Measurements from ENCODE around the gene FANK1. TPM values are rescaled to one million over a fixed set of nuclear protein-coding genes. Genes with fewer than 3 reads are reported as not detected.

Gene FANK1
- total RNA-seq, 6 donors from 2014 or later = 2.1 to 42.9 (median 16.6) TPM

DNA sequence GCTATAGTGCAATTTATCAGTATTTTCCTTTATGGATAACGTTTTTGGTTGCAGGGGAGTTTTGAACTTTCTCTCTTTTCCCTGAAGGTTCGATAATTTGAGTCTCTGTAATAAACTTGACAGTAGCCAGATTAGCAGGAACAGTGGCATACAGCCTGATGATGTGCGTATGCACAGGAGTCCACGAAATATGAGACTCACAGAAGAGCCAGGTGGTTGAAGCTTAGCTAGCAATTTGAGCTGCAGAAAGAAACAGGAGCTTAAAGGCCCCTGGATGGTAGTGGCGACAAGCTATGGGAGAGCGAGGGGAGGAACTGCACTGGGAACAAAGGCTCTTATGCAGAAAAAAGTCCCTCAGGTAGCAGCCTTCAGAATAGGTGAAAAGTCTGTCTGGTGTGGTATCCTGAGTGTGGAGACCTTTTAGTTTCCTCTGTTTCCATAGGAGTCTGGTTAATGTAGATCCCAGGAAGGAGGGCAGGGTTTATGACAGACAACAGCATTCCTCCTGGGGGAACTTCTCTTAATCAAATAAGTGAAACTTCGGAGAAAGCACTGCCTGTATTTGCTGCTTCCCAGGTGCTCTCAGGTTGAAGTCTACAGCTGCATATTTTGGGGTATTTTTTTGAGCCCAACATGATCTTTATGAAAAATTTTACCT lies 32.7 kb downstream of the FANK1 start:
- H3K27me3 ChIP-seq = no peaks in the 10 kb centered on the region
- no peak overlapping the region for H3K4me3 ChIP-seq
- DNase-seq (no peak), ATAC-seq (ENCODE audit: low FRiP score in 2 of 2) (no peak)
- no peaks in the 10 kb centered on the region for H3K36me3 ChIP-seq
- TF ChIP-seq, protein P1, sequence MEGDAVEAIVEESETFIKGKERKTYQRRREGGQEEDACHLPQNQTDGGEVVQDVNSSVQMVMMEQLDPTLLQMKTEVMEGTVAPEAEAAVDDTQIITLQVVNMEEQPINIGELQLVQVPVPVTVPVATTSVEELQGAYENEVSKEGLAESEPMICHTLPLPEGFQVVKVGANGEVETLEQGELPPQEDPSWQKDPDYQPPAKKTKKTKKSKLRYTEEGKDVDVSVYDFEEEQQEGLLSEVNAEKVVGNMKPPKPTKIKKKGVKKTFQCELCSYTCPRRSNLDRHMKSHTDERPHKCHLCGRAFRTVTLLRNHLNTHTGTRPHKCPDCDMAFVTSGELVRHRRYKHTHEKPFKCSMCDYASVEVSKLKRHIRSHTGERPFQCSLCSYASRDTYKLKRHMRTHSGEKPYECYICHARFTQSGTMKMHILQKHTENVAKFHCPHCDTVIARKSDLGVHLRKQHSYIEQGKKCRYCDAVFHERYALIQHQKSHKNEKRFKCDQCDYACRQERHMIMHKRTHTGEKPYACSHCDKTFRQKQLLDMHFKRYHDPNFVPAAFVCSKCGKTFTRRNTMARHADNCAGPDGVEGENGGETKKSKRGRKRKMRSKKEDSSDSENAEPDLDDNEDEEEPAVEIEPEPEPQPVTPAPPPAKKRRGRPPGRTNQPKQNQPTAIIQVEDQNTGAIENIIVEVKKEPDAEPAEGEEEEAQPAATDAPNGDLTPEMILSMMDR (IDR thresholded peaks at IDR 0.05) = no peak
- TF ChIP-seq POLR2AphosphoS5 (IDR thresholded peaks at IDR 0.05) = no peak
- TF ChIP-seq POLR2A (IDR thresholded peaks at IDR 0.05) = no peak
- TF ChIP-seq EP300 (IDR thresholded peaks at IDR 0.05) = no peak
- 83 to 92% methylated on average over 7 of the region's 7 CpGs for WGBS, 2 donors
- H3K9me3 ChIP-seq = no peaks in the 10 kb centered on the region
- no peaks in the 10 kb centered on the region for H3K4me1 ChIP-seq
- no peak overlapping the region for H3K27ac ChIP-seq

DNA sequence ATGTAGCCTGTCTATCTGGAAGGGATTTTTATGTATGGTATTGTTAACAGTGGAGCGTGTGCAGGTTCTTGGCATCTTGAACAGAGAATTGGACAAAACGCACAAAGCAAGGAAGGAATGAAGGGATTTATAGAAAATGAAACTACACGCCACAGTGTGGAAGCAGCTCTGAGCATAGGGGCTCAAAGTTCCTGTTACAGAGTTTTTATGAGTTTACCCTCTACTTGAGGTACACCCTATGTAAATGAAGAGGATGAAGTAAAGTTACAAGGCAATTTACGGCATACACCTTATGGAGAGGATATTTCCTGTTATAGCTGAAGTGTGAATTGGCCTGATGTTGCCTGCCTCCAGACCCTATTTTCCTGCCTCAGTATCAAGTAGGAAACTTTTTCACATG lies 33.3 kb downstream of the FANK1 start:
- ATAC-seq (ENCODE audit: low FRiP score in 2 of 2) (no peak), DNase-seq (no peak)
- Histone ChIP-seq H3K4me3 (no peak overlapping the region), H3K27me3 (no peaks in the 10 kb centered on the region), H3K36me3 (no peaks in the 10 kb centered on the region), H3K9me3 (no peaks in the 10 kb centered on the region), H3K4me1 (no peaks in the 10 kb centered on the region), H3K27ac (no peak overlapping the region)
- WGBS, 2 donors = 84 to 86% methylated on average over 4 of the region's 4 CpGs
- TF ChIP-seq POLR2AphosphoS5 (IDR thresholded peaks at IDR 0.05) = no peak
- TF ChIP-seq POLR2A (IDR thresholded peaks at IDR 0.05) = no peak
- TF ChIP-seq EP300 (IDR thresholded peaks at IDR 0.05) = no peak
- TF ChIP-seq, protein P1 (IDR thresholded peaks at IDR 0.05) = no peak

DNA sequence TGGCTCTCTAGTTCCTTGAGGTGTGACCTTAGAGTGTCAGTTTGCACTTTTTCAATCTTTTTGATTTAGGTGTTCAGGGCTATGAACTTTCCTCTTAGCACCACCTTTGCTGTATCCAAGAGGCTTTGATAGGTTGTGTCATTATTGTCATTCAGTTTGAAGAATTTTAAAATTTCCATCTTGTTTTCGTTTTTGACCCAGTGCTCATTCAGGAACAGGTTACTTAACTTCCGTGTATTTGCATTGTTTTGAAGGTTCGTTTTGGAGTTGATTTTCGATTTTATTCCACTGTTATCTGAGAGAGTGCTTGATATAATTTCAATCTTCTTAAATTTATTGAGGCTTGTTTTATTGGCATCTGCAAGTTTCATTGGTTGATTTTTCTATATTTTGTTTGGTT lies 37.3 kb downstream of the FANK1 start:
- TF ChIP-seq EP300 (IDR thresholded peaks at IDR 0.05) (no peak), POLR2AphosphoS5 (IDR thresholded peaks at IDR 0.05) (no peak), POLR2A (IDR thresholded peaks at IDR 0.05) (no peak)
- TF ChIP-seq, protein P1 (IDR thresholded peaks at IDR 0.05) = no peak
- whole genome bisulfite sequencing, 2 donors = 67 to 72% methylated on average over 4 of the region's 4 CpGs
- Histone ChIP-seq H3K4me3 (no peak overlapping the region), H3K27me3 (no peaks in the 10 kb centered on the region), H3K27ac (no peak overlapping the region), H3K36me3 (no peaks in the 10 kb centered on the region), H3K4me1 (no peaks in the 10 kb centered on the region), H3K9me3 (no peaks in the 10 kb centered on the region)
- no peak for DNase-seq
- ATAC-seq (ENCODE audit: low FRiP score in 2 of 2) = no peak

DNA sequence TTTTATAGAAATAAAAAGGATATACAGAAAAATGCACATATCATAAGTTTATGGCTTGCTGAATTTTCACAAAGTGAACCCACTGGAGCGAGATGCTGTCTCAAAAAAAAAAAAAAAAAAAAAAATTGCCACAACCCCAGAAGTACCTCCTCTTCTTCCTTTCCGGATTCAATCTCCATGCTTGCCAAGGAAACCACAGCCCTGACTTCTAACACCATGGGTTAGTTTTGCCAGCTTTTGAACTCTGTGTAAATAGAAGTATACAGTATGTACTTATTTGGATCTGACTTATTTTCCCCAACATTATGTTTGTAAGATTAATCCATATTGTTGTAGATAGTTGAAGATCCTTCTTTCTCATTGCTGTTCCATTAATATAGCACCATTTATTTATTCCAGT lies 40.0 kb downstream of the FANK1 start:
- no peak for ATAC-seq (ENCODE audit: low FRiP score in 2 of 2)
- no peaks in the 10 kb centered on the region for H3K9me3 ChIP-seq
- no peak for DNase-seq
- no peaks in the 10 kb centered on the region for H3K36me3 ChIP-seq
- TF ChIP-seq POLR2AphosphoS5 (IDR thresholded peaks at IDR 0.05) (no peak), EP300 (IDR thresholded peaks at IDR 0.05) (no peak), POLR2A (IDR thresholded peaks at IDR 0.05) (no peak)
- TF ChIP-seq, protein P1 (IDR thresholded peaks at IDR 0.05) = no peak
- H3K4me1 ChIP-seq = no peaks in the 10 kb centered on the region
- H3K4me3 ChIP-seq = no peak overlapping the region
- H3K27ac ChIP-seq = no peak overlapping the region
- no peaks in the 10 kb centered on the region for H3K27me3 ChIP-seq
- WGBS, 2 donors = 40 to 42% methylated on average over 2 of the region's 2 CpGs

DNA sequence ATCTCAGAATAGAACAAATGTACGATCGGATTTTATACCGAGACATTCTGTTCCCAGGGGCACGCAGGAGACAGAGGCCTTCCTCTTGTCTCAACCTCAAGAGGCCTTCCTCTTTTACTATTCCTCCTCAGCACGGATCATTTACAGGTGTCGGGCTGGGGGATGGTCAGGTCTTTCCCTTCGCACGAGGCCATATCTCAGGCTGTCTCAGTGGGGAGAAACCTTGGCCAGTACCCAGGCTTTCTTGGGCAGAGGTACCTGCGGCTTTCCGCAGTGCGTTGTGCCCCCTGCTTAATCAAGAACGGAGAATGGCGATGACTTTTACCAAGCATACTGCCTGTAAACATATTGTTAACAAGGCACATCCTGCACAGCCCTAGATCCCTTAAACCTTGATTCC lies 44.2 kb downstream of the FANK1 start:
- no peaks in the 10 kb centered on the region for H3K36me3 ChIP-seq
- WGBS, 2 donors = 83 to 89% methylated on average over 13 of the region's 13 CpGs
- H3K4me3 ChIP-seq = no peak overlapping the region
- no peak for DNase-seq
- H3K4me1 ChIP-seq = no peaks in the 10 kb centered on the region
- no peak for ATAC-seq (ENCODE audit: low FRiP score in 2 of 2)
- no peaks in the 10 kb centered on the region for H3K27me3 ChIP-seq
- TF ChIP-seq EP300 (IDR thresholded peaks at IDR 0.05) = no peak
- H3K27ac ChIP-seq = no peak overlapping the region
- peaks cover 0 to 6% (median 0%) of the 10 kb centered on the region in 4 donors for H3K9me3 ChIP-seq

All from upper lobe of left lung (tissue), 6 donors.